Smooth muscle cell of bladder (primary cell): ENCODE data around the gene AGBL2. TPM values are rescaled to one million over a fixed set of nuclear protein-coding genes. Genes with fewer than 3 reads are reported as not detected.

Experiments
- total RNA-seq: library from RNA; depleted of rRNA; stranded (reverse); fragments of >200 nt; gene quantifications from 2 replicates; pipeline ENCODE4 v1.2.3, GENCODE V29; 2014

Gene AGBL2
- total RNA-seq: 0.83 and 2.0 TPM in 2 replicates

GRCh38 chr11:47715082-47715669 lies at the start of gene AGBL2:
TSS of gene AGBL2 (minus strand) at chr11:47715369. CDS start at chr11:47714650, 719 bp downstream.

GRCh38 chr11:47642099-47642855 lies 72.9 kb downstream of the AGBL2 start, which contains the start of gene MTCH2:
TSS of gene MTCH2 (minus strand) at chr11:47642559. CDS start at chr11:47642465, 94 bp downstream.

Other genes starting within 250 kb of the AGBL2 start
- gene CELF1, start 162.2 kb downstream of the AGBL2 start, total RNA-seq: 60.4 and 65.7 TPM in 2 replicates
- 62.2 and 75.3 TPM in 2 replicates for gene PTPMT1, start 149.8 kb downstream of the AGBL2 start, total RNA-seq
- 20.3 and 20.8 TPM in 2 replicates for gene KBTBD4, start 136.4 kb downstream of the AGBL2 start, total RNA-seq
- gene NDUFS3, start 136.3 kb downstream of the AGBL2 start, total RNA-seq: 75.7 and 82.6 TPM in 2 replicates
- gene FAM180B, start 128.7 kb downstream of the AGBL2 start, total RNA-seq: 0.09 TPM in 1 of 2 replicates, not detected in the other
- gene C1QTNF4, start 121.0 kb downstream of the AGBL2 start, total RNA-seq: 0.09 TPM in 1 of 2 replicates, not detected in the other
- 62.7 and 70.1 TPM in 2 replicates for gene MTCH2, start 72.8 kb downstream of the AGBL2 start, total RNA-seq
- gene FNBP4, start 52.0 kb upstream of the AGBL2 start, total RNA-seq: 56.7 and 58.9 TPM in 2 replicates
- 21.2 and 22.2 TPM in 2 replicates for gene NUP160, start 133.0 kb upstream of the AGBL2 start, total RNA-seq